ENCODE data around the gene CEP76. TPM values are rescaled to one million over a fixed set of nuclear protein-coding genes. Genes with fewer than 3 reads are reported as not detected.
"Not testable (repeated sequence)": the region's sequence is repeated elsewhere in the genome, so short reads cannot be mapped to it uniquely, and the experiment has no call there.

CEP76 gene
- polyA plus RNA-seq, 2 donors: 2.8 to 4.9 TPM

DNA sequence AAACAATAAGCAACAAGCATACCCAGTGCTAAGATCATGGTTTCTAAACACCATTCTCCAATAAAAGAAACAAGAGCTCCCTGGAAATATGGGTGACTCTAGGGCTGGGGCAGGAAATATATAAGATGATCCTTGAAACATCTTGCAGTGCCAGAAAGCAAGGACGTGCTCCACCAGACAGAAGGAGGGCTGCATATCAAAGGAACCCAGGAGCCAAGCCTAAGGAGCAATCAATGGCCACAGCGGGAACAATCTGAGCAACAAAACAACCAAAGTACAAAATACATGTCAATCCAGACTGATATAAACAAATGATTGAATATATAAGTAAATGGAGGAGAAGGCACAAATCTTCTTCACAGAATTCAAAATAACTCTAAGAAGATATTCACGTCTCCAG, 54.8 kb downstream of the CEP76 start:
- no peaks in the 10 kb centered on the region for H3K9me3 ChIP-seq (ENCODE audit: control insufficient read depth in 2 of 2, insufficient read depth in 1 of 2, low read depth in 1 of 2, low read length in 1 of 2)
- no peaks in the 10 kb centered on the region for H3K4me1 ChIP-seq (ENCODE audit: control insufficient read depth in 2 of 2, insufficient read depth in 2 of 2, low read length in 1 of 2)
- no peak overlapping the region for H3K4me3 ChIP-seq (ENCODE audit: low read depth in 1 of 2, low read length in 2 of 2)
- H3K27me3 ChIP-seq (ENCODE audit: control insufficient read depth in 1 of 2, insufficient read depth in 2 of 2, low read length in 2 of 2): no peaks in the 10 kb centered on the region
- 90 to 93% methylated on average over 3 of the region's 3 CpGs for WGBS, 2 donors
- H3K27ac ChIP-seq (ENCODE audit: low read depth in 2 of 2, low read length in 1 of 2): no peak overlapping the region
- H3K36me3 ChIP-seq (ENCODE audit: control insufficient read depth in 2 of 2, insufficient read depth in 2 of 2, low read length in 1 of 2): no peaks in the 10 kb centered on the region

DNA sequence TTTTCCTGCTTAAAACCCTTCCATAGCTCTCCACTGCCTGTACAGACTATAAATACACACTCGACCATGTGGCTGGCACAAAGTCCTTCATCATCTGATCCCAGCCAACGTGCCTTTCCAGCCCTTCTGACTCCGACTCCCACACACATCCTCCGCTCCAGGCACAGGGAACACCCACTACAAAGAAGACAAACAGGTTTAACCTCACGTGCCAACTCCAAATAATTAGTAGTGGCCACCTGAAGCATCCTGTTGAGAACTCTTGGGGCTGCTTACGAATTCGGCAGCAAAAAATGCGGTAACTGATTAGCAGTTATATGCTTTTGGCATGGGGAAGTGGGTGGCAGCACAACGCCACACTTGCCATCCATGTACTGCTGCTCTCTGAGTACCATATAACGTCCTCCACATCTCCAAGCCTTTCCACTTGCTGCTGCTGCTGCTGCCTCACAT, 56.7 kb downstream of the CEP76 start:
- Histone ChIP-seq H3K36me3 (ENCODE audit: control insufficient read depth in 2 of 2, insufficient read depth in 2 of 2, low read length in 1 of 2) (no peaks in the 10 kb centered on the region), H3K9me3 (ENCODE audit: control insufficient read depth in 2 of 2, insufficient read depth in 1 of 2, low read depth in 1 of 2, low read length in 1 of 2) (no peaks in the 10 kb centered on the region), H3K4me3 (ENCODE audit: low read depth in 1 of 2, low read length in 2 of 2) (no peak overlapping the region), H3K27ac (ENCODE audit: low read depth in 2 of 2, low read length in 1 of 2) (peak overlapping the region in 1 of 2 donors; percentile 20), H3K27me3 (ENCODE audit: control insufficient read depth in 1 of 2, insufficient read depth in 2 of 2, low read length in 2 of 2) (no peaks in the 10 kb centered on the region), H3K4me1 (ENCODE audit: control insufficient read depth in 2 of 2, insufficient read depth in 2 of 2, low read length in 1 of 2) (peaks cover 0 to under 1% of the 10 kb centered on the region in 2 donors)
- WGBS, 2 donors: 49 to 52% methylated on average over 10 of the region's 10 CpGs

DNA sequence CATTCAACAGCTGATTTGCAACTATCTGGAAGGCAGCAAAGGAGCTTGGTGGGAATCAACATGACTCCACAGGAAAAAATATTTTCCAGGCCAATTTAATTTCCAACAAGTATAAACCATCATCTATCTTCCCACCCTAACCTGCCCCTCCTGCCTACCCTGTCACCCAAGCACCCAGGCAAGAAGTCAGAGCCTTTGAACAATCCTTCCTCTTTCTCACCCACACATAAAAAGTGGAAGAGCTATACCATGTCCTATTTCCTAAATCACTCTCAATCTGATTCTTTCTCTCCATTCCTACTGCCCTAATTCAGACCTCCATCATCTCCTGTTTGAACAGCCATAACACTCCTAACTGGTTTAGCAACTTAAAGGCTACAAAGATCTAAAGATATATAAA, 57.3 kb downstream of the CEP76 start:
- no peaks in the 10 kb centered on the region for H3K36me3 ChIP-seq (ENCODE audit: control insufficient read depth in 2 of 2, insufficient read depth in 2 of 2, low read length in 1 of 2)
- H3K27ac ChIP-seq (ENCODE audit: low read depth in 2 of 2, low read length in 1 of 2): no peak overlapping the region
- H3K27me3 ChIP-seq (ENCODE audit: control insufficient read depth in 1 of 2, insufficient read depth in 2 of 2, low read length in 2 of 2): no peaks in the 10 kb centered on the region
- H3K9me3 ChIP-seq (ENCODE audit: control insufficient read depth in 2 of 2, insufficient read depth in 1 of 2, low read depth in 1 of 2, low read length in 1 of 2): no peaks in the 10 kb centered on the region
- peaks cover 0 to 3% of the 10 kb centered on the region in 2 donors for H3K4me1 ChIP-seq (ENCODE audit: control insufficient read depth in 2 of 2, insufficient read depth in 2 of 2, low read length in 1 of 2)
- no peak overlapping the region for H3K4me3 ChIP-seq (ENCODE audit: low read depth in 1 of 2, low read length in 2 of 2)

DNA sequence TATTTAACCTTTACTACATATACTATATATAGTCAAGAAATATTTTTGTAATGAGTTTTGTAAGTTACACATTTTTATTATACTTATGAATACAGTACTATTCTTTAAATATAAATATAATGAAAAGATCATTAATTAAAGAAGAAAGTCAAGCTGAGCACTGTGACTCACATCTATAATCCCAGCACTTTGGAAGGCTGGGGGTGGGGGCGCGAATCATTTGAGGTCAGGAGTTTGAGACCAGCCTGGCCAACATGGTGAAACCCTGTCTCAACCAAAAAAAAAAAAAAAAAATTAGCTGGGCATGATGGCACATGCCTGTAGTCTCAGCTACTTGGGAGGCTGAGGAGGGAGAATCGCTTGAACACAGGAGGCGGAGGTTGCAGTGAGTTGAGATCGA, 58.8 kb downstream of the CEP76 start:
- not testable (repeated sequence) for H3K4me3 ChIP-seq (ENCODE audit: low read depth in 1 of 2, low read length in 2 of 2); H3K27me3 ChIP-seq (ENCODE audit: control insufficient read depth in 1 of 2, insufficient read depth in 2 of 2, low read length in 2 of 2); H3K27ac ChIP-seq (ENCODE audit: low read depth in 2 of 2, low read length in 1 of 2); H3K4me1 ChIP-seq (ENCODE audit: control insufficient read depth in 2 of 2, insufficient read depth in 2 of 2, low read length in 1 of 2); H3K36me3 ChIP-seq (ENCODE audit: control insufficient read depth in 2 of 2, insufficient read depth in 2 of 2, low read length in 1 of 2); H3K9me3 ChIP-seq (ENCODE audit: control insufficient read depth in 2 of 2, insufficient read depth in 1 of 2, low read depth in 1 of 2, low read length in 1 of 2)
- 88 to 91% methylated on average over 5 of the region's 5 CpGs for WGBS, 2 donors

DNA sequence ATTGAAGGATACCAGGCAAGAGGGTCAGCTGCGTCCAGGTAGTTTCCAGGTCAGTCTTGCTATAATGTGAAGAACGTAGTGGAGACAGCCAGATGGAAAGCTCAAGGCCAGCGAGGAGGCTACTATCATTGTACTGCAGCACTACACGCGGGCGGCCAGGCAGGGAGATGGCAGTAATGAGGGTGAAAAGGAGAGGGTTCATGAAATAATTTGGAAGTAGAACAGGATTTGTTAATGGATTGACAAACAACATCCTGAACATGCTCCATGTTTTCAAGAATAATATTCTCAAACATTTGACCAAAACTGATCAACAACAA, 61.7 kb downstream of the CEP76 start:
- no peak overlapping the region for H3K4me3 ChIP-seq (ENCODE audit: low read depth in 1 of 2, low read length in 2 of 2)
- H3K36me3 ChIP-seq (ENCODE audit: control insufficient read depth in 2 of 2, insufficient read depth in 2 of 2, low read length in 1 of 2): no peaks in the 10 kb centered on the region
- H3K27me3 ChIP-seq (ENCODE audit: control insufficient read depth in 1 of 2, insufficient read depth in 2 of 2, low read length in 2 of 2): no peaks in the 10 kb centered on the region
- WGBS, 2 donors: 82 to 85% methylated on average over 6 of the region's 6 CpGs
- H3K9me3 ChIP-seq (ENCODE audit: control insufficient read depth in 2 of 2, insufficient read depth in 1 of 2, low read depth in 1 of 2, low read length in 1 of 2): no peaks in the 10 kb centered on the region
- peaks cover 0 to 3% of the 10 kb centered on the region in 2 donors for H3K4me1 ChIP-seq (ENCODE audit: control insufficient read depth in 2 of 2, insufficient read depth in 2 of 2, low read length in 1 of 2)
- peak overlapping the region in 1 of 2 donors; percentile 6 for H3K27ac ChIP-seq (ENCODE audit: low read depth in 2 of 2, low read length in 1 of 2)

DNA sequence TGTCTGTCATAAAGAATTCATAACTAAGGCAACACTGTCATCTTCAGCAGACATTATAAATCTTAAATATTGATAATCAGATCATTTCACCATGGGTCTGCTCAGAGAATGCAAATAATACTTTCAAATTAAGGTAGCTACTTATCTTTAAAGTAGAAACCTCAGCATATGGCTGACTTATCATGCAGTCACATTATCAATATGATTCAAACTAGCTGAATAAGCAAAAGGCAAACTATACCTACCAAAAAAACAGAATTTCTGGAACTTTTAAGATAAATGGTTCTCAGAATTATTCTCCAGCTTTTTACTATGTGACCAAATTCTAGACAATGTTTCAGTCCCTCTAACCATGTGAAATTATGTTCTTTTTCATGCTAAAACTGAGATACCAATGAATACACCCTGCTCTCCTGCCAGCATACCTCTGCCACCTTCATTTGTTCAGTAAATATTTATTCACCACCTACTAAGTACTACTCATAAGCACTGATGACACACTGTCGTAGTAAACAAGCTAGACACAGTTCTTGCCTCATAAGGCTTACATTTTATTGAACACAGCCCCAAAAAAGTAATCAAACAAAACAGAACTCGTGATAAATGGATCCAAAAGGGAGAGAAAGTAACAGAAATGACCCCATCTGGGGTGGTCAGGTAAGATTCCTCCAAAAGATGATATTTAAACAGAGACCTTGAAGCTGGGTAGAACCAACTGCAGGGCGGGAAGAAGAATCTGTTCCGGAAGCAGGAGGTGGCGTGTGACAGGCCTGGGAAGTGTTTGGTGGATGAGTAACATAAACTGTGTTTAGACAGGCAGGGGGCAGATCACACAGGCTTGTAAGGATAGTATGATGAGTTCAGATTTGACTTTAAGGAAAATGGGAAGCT, 62.3 kb downstream of the CEP76 start:
- 70% methylated on average over 5 of the region's 5 CpGs for WGBS, 2 donors
- no peaks in the 10 kb centered on the region for H3K27me3 ChIP-seq (ENCODE audit: control insufficient read depth in 1 of 2, insufficient read depth in 2 of 2, low read length in 2 of 2)
- H3K4me1 ChIP-seq (ENCODE audit: control insufficient read depth in 2 of 2, insufficient read depth in 2 of 2, low read length in 1 of 2): peaks cover 0 to 3% of the 10 kb centered on the region in 2 donors
- no peaks in the 10 kb centered on the region for H3K9me3 ChIP-seq (ENCODE audit: control insufficient read depth in 2 of 2, insufficient read depth in 1 of 2, low read depth in 1 of 2, low read length in 1 of 2)
- peak overlapping the region in 1 of 2 donors; percentile 6 for H3K27ac ChIP-seq (ENCODE audit: low read depth in 2 of 2, low read length in 1 of 2)
- no peak overlapping the region for H3K4me3 ChIP-seq (ENCODE audit: low read depth in 1 of 2, low read length in 2 of 2)
- no peaks in the 10 kb centered on the region for H3K36me3 ChIP-seq (ENCODE audit: control insufficient read depth in 2 of 2, insufficient read depth in 2 of 2, low read length in 1 of 2)

DNA sequence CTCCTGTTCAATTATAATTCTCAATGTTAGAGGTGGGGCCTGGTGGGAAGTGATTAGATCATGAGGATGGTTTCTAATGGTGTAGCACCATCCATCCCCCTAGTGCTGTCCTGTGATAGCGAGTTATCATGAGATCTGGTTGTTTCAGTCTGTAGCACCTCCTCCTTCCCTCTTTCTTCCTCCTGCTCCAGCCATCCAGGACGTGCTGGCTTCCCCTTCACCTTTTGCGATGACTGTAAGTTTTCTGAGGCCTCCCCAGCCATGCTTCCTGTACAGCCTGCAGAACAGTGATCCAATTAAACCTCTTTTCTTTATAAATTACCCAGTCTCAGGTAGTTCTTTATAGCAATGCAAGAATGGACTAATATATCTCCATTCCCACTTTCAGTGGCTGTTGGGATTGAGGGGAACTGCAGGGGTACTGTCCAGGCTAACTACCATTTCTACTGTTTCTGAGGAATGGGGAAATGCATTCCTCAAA, 63.8 kb downstream of the CEP76 start:
- Histone ChIP-seq H3K27ac (ENCODE audit: low read depth in 2 of 2, low read length in 1 of 2) (no peak overlapping the region), H3K36me3 (ENCODE audit: control insufficient read depth in 2 of 2, insufficient read depth in 2 of 2, low read length in 1 of 2) (no peaks in the 10 kb centered on the region), H3K9me3 (ENCODE audit: control insufficient read depth in 2 of 2, insufficient read depth in 1 of 2, low read depth in 1 of 2, low read length in 1 of 2) (no peaks in the 10 kb centered on the region), H3K27me3 (ENCODE audit: control insufficient read depth in 1 of 2, insufficient read depth in 2 of 2, low read length in 2 of 2) (no peaks in the 10 kb centered on the region), H3K4me1 (ENCODE audit: control insufficient read depth in 2 of 2, insufficient read depth in 2 of 2, low read length in 1 of 2) (peaks cover 0 to 3% of the 10 kb centered on the region in 2 donors), H3K4me3 (ENCODE audit: low read depth in 1 of 2, low read length in 2 of 2) (no peak overlapping the region)
- 73 to 79% methylated on average over 3 of the region's 3 CpGs for WGBS, 2 donors

DNA sequence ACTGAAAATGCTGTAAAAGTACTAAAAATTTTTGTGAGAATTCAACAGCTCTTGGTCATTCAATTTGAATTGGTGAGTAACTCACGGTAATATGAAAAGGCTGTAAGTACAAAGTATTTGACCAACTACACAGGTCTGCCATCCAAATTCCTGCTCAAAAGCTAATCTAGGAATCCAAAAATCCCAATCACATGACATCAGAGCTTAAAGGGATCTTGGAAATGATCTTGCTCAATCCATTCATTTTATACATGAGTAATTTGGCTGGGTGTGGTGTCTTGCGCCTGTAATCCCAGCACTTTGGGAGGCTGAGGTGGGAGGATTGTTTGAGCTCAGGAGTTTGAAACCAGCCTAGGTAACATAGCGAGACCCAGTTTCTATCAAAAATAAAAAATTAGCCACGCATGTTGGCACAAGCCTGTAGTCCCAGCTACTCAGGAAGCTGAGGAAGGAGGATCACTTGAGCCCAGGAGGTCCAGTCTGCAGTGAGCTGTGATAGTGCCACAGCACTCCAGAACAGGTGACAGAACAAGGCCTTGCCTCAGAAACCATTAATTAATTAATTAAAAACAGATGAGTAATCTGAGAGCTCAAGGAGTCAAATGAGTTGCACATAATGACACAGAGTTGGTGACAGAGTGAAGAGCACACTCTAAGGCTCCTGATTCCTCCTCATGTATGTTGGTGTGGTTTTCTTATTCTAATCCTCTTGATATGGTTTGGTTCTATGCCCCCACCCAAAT, 64.5 kb downstream of the CEP76 start:
- Histone ChIP-seq H3K4me3 (ENCODE audit: low read depth in 1 of 2, low read length in 2 of 2) (no peak overlapping the region), H3K27me3 (ENCODE audit: control insufficient read depth in 1 of 2, insufficient read depth in 2 of 2, low read length in 2 of 2) (no peaks in the 10 kb centered on the region), H3K27ac (ENCODE audit: low read depth in 2 of 2, low read length in 1 of 2) (no peak overlapping the region), H3K9me3 (ENCODE audit: control insufficient read depth in 2 of 2, insufficient read depth in 1 of 2, low read depth in 1 of 2, low read length in 1 of 2) (no peaks in the 10 kb centered on the region), H3K4me1 (ENCODE audit: control insufficient read depth in 2 of 2, insufficient read depth in 2 of 2, low read length in 1 of 2) (peaks cover 0 to 3% of the 10 kb centered on the region in 2 donors), H3K36me3 (ENCODE audit: control insufficient read depth in 2 of 2, insufficient read depth in 2 of 2, low read length in 1 of 2) (no peaks in the 10 kb centered on the region)
- 88% methylated on average over 4 of the region's 4 CpGs for WGBS, 2 donors

DNA sequence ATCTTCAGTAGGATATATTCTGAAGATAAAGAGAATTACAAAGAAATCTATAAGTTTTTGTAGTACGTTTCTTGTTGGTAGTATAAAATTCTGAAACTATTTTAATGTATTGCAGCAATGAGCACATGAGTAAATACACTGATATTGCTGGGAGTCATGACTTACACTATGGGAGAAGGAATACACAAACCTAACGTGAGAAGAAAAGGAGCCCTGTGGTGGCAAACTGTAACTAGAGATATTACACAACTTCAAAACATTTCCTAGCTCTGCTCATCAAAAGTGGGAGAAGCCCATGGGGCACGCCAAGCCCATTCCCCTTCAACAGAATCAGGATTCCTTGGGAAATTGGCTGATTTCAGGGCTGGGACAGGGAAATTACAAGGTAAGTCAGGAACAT, 65.1 kb downstream of the CEP76 start:
- Histone ChIP-seq H3K36me3 (ENCODE audit: control insufficient read depth in 2 of 2, insufficient read depth in 2 of 2, low read length in 1 of 2) (no peaks in the 10 kb centered on the region), H3K27ac (ENCODE audit: low read depth in 2 of 2, low read length in 1 of 2) (no peak overlapping the region), H3K27me3 (ENCODE audit: control insufficient read depth in 1 of 2, insufficient read depth in 2 of 2, low read length in 2 of 2) (no peaks in the 10 kb centered on the region), H3K4me1 (ENCODE audit: control insufficient read depth in 2 of 2, insufficient read depth in 2 of 2, low read length in 1 of 2) (peaks cover 0 to 3% of the 10 kb centered on the region in 2 donors), H3K4me3 (ENCODE audit: low read depth in 1 of 2, low read length in 2 of 2) (no peak overlapping the region), H3K9me3 (ENCODE audit: control insufficient read depth in 2 of 2, insufficient read depth in 1 of 2, low read depth in 1 of 2, low read length in 1 of 2) (no peaks in the 10 kb centered on the region)
- 90 to 95% methylated on average over 3 of the region's 3 CpGs for WGBS, 2 donors
